Middle frontal gyrus (tissue), 1 donor: ENCODE measurements around the gene EVI2A.
"Not testable (repeated sequence)": the region's sequence is repeated elsewhere in the genome, so short reads cannot be mapped to it uniquely, and the experiment has no call there.

Experiments used
- DNase-seq: peaks from one replicate; pipeline ENCODE4 v3.0.0-alpha.2; 2015; ENCODE audit warnings: low spot score; ENCODE audit errors: extremely low spot score

EVI2A gene

GRCh38 chr17:31313982-31314781 lies 7.2 kb downstream of the EVI2A start, which contains the start of gene EVI2B:
Gene EVI2B, minus strand, starts transcription at chr17:31314054. Its CDS starts 8,445 bp downstream, at chr17:31305609.
- no peak for DNase-seq

GRCh38 chr17:31312223-31312622 lies 9.2 kb downstream of the EVI2A start:
- not testable (repeated sequence) for DNase-seq

GRCh38 chr17:31311526-31311925 lies 9.9 kb downstream of the EVI2A start:
- DNase-seq, result no peak

- DNase-seq, result no peak
Observed at GRCh38 chr17:31310886-31311285, 10.5 kb downstream of the EVI2A start.

GRCh38 chr17:31310260-31310659 lies 11.2 kb downstream of the EVI2A start:
- no peak for DNase-seq

- DNase-seq, result no peak
Observed at GRCh38 chr17:31309556-31309955, 11.9 kb downstream of the EVI2A start.

GRCh38 chr17:31308372-31309334 lies 12.8 kb downstream of the EVI2A start:
- DNase-seq, result no peak

- no peak for DNase-seq
Observed at GRCh38 chr17:31307640-31308039, 13.8 kb downstream of the EVI2A start.

GRCh38 chr17:31299624-31300023 lies 21.8 kb downstream of the EVI2A start:
- DNase-seq, result no peak

- DNase-seq, result peak; percentile 78
Observed at GRCh38 chr17:31297090-31297489, 24.3 kb downstream of the EVI2A start, which contains the start of gene OMG. Gene OMG, minus strand, starts transcription at chr17:31297239. Its CDS starts 908 bp downstream, at chr17:31296331.

GRCh38 chr17:31296142-31296541 lies 25.3 kb downstream of the EVI2A start:
- DNase-seq, result no peak

- DNase-seq, result no peak
Observed at GRCh38 chr17:31295489-31295871, 25.9 kb downstream of the EVI2A start.

GRCh38 chr17:31294820-31295488 lies 26.5 kb downstream of the EVI2A start:
- no peak for DNase-seq

- DNase-seq, result no peak
Observed at GRCh38 chr17:31294231-31294630, 27.2 kb downstream of the EVI2A start.

- no peak for DNase-seq
Observed at GRCh38 chr17:31293581-31293980, 27.8 kb downstream of the EVI2A start.

- no peak for DNase-seq
Observed at GRCh38 chr17:31291820-31292219, 29.6 kb downstream of the EVI2A start.

- DNase-seq, result no peak
Observed at GRCh38 chr17:31289790-31290189, 31.6 kb downstream of the EVI2A start.

GRCh38 chr17:31287932-31288331 lies 33.5 kb downstream of the EVI2A start:
- not testable (repeated sequence) for DNase-seq

- DNase-seq, result no peak
Observed at GRCh38 chr17:31286587-31286986, 34.8 kb downstream of the EVI2A start.

- no peak for DNase-seq
Observed at GRCh38 chr17:31283841-31284240, 37.6 kb downstream of the EVI2A start.

GRCh38 chr17:31281061-31281460 lies 40.4 kb downstream of the EVI2A start:
- no peak for DNase-seq
